ENCODE data around the gene TM4SF4.

Gene TM4SF4

GRCh38 chr3:149455366-149455765 is 19.1 kb upstream of the TM4SF4 start:
- DNase-seq (ENCODE audit: low read depth), result no peak

- no peak for DNase-seq (ENCODE audit: low read depth)
Measured at GRCh38 chr3:149455989-149456388, 18.5 kb upstream of the TM4SF4 start.

- no peak for DNase-seq (ENCODE audit: low read depth)
Measured at GRCh38 chr3:149459491-149460059, 14.9 kb upstream of the TM4SF4 start.

- DNase-seq (ENCODE audit: low read depth), result no peak
Measured at GRCh38 chr3:149460117-149460516, 14.4 kb upstream of the TM4SF4 start.

GRCh38 chr3:149462051-149462450 is 12.4 kb upstream of the TM4SF4 start:
- no peak for DNase-seq (ENCODE audit: low read depth)

- no peak for DNase-seq (ENCODE audit: low read depth)
Measured at GRCh38 chr3:149462581-149463011, 11.9 kb upstream of the TM4SF4 start.

GRCh38 chr3:149463921-149464320 is 10.6 kb upstream of the TM4SF4 start:
- no peak for DNase-seq (ENCODE audit: low read depth)

GRCh38 chr3:149464542-149465328 is 9.8 kb upstream of the TM4SF4 start:
- no peak for DNase-seq (ENCODE audit: low read depth)

- no peak for DNase-seq (ENCODE audit: low read depth)
Measured at GRCh38 chr3:149465351-149465883, 9.1 kb upstream of the TM4SF4 start.

- DNase-seq (ENCODE audit: low read depth), result no peak
Measured at GRCh38 chr3:149466192-149466591, 8.3 kb upstream of the TM4SF4 start.

- DNase-seq (ENCODE audit: low read depth), result no peak
Measured at GRCh38 chr3:149468504-149469212, 5.8 kb upstream of the TM4SF4 start.

- DNase-seq (ENCODE audit: low read depth), result no peak
Measured at GRCh38 chr3:149470381-149470780, 4.1 kb upstream of the TM4SF4 start.

GRCh38 chr3:149472030-149472797 is 2.3 kb upstream of the TM4SF4 start:
- DNase-seq (ENCODE audit: low read depth), result no peak

GRCh38 chr3:149473357-149474249 is 894 bp upstream of the TM4SF4 start:
- DNase-seq (ENCODE audit: low read depth), result no peak

- no peak for DNase-seq (ENCODE audit: low read depth)
Measured at GRCh38 chr3:149475451-149476060, 1.1 kb downstream of the TM4SF4 start.

GRCh38 chr3:149476225-149476624 is 1.7 kb downstream of the TM4SF4 start:
- no peak for DNase-seq (ENCODE audit: low read depth)

GRCh38 chr3:149479621-149480325 is 5.3 kb downstream of the TM4SF4 start:
- DNase-seq (ENCODE audit: low read depth), result no peak

- DNase-seq (ENCODE audit: low read depth), result no peak
Measured at GRCh38 chr3:149480326-149481017, 6.0 kb downstream of the TM4SF4 start.

GRCh38 chr3:149481056-149481455 is 6.6 kb downstream of the TM4SF4 start:
- DNase-seq (ENCODE audit: low read depth), result no peak

Data from activated T-cell treated with anti-CD3 and anti-CD28 coated beads for 1 hour (primary cell).